ENCODE measurements around the gene INTS11.

DNA sequence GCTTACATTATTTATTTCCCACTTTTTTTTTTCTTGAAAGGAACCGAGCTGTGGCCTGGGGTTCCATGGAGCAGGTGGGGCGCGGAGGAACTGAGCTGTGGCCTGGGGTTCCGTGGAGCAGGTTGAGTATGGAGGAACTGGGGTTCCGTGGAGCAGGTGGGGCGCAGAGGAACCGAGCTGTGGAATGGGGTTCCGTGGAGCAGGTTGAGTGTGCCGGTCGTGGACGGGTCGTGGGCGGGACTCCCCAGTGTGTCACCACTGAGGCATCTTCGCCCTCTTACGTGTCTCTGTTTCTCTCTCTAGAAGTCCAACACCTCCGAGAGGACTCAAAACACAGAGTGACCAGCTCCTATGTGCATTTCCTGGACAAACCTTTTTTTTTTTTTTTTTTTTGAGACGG lies 45.4 kb downstream of the INTS11 start:
- no peak for TF ChIP-seq GTF2F1 (IDR thresholded peaks at IDR 0.05; ENCODE audit: borderline replicate concordance, low read depth, low read length)
- TF ChIP-seq YY1 (IDR thresholded peaks at IDR 0.05; ENCODE audit: low read depth, low read length) = no peak
- TF ChIP-seq EGR1 (IDR thresholded peaks at IDR 0.05; ENCODE audit: borderline replicate concordance, low read depth, low read length) = no peak
- no peak for TF ChIP-seq RAD21 (IDR thresholded peaks at IDR 0.05 in 1 of 2, conservative IDR thresholded peaks at IDR 0.05 in 1 of 2; ENCODE audit: low read depth in 2 of 2, low read length in 2 of 2)
- TF ChIP-seq SIN3A (conservative IDR thresholded peaks at IDR 0.05 in 1 of 2, IDR thresholded peaks at IDR 0.05 in 1 of 2; ENCODE audit: low read depth in 1 of 2, low read length in 2 of 2) = no peak
- no peak for TF ChIP-seq GABPA (IDR thresholded peaks at IDR 0.05; ENCODE audit: borderline replicate concordance, insufficient read depth, low read length)
- TF ChIP-seq, protein P1, sequence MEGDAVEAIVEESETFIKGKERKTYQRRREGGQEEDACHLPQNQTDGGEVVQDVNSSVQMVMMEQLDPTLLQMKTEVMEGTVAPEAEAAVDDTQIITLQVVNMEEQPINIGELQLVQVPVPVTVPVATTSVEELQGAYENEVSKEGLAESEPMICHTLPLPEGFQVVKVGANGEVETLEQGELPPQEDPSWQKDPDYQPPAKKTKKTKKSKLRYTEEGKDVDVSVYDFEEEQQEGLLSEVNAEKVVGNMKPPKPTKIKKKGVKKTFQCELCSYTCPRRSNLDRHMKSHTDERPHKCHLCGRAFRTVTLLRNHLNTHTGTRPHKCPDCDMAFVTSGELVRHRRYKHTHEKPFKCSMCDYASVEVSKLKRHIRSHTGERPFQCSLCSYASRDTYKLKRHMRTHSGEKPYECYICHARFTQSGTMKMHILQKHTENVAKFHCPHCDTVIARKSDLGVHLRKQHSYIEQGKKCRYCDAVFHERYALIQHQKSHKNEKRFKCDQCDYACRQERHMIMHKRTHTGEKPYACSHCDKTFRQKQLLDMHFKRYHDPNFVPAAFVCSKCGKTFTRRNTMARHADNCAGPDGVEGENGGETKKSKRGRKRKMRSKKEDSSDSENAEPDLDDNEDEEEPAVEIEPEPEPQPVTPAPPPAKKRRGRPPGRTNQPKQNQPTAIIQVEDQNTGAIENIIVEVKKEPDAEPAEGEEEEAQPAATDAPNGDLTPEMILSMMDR (IDR thresholded peaks at IDR 0.05; ENCODE audit: control extremely low read depth in 1 of 3, insufficient read depth in 1 of 3, low read depth in 1 of 3, low read length in 3 of 3) = no peak
- TF ChIP-seq EZH2 (IDR thresholded peaks at IDR 0.05; ENCODE audit: low read depth, low read length, severe bottlenecking) = no peak
- no peak for TF ChIP-seq ZNF274 (IDR thresholded peaks at IDR 0.05; ENCODE audit: borderline replicate concordance, extremely low read depth, low read length)
- TF ChIP-seq BRCA1 (IDR thresholded peaks at IDR 0.05; ENCODE audit: low read depth, low read length) = no peak
- no peak for TF ChIP-seq RXRA (IDR thresholded peaks at IDR 0.05; ENCODE audit: insufficient read depth, low read depth, low read length)
- no peak for TF ChIP-seq POLR2A (IDR thresholded peaks at IDR 0.05; ENCODE audit: control extremely low read depth in 1 of 2, low read depth in 2 of 2, low read length in 2 of 2)

Measured in H1 (cell line).